ENCODE results near the gene RPL36AL.

The RPL36AL gene

GRCh38 chr14:49598485-49599300, 21.7 kb downstream of the RPL36AL start, which contains the start of gene LRR1:
Gene LRR1, plus strand, starts transcription at chr14:49598940. Its CDS starts 81 bp downstream, at chr14:49599021.
- no peak for TF ChIP-seq GATA1 (IDR thresholded peaks at IDR 0.05; ENCODE audit: low read depth, low read length)
- TF ChIP-seq POLR2A (IDR thresholded peaks at IDR 0.05; ENCODE audit: low read length), result peak; percentile 97
- peak; percentile 89 to 94 for DNase-seq

GRCh38 chr14:49598189-49598484, 22.3 kb downstream of the RPL36AL start:
- TF ChIP-seq GATA1 (IDR thresholded peaks at IDR 0.05; ENCODE audit: low read depth, low read length), result no peak
- no peak for TF ChIP-seq POLR2A (IDR thresholded peaks at IDR 0.05; ENCODE audit: low read length)
- DNase-seq, result peak in 1 of 2 experiments; percentile 70

- TF ChIP-seq POLR2A (IDR thresholded peaks at IDR 0.05; ENCODE audit: low read length) (peak; percentile 82), GATA1 (IDR thresholded peaks at IDR 0.05; ENCODE audit: low read depth, low read length) (no peak)
- peak; percentile 89 to 96 for DNase-seq
Observed at GRCh38 chr14:49594347-49595091, 25.9 kb downstream of the RPL36AL start.

- TF ChIP-seq GATA1 (IDR thresholded peaks at IDR 0.05; ENCODE audit: low read depth, low read length) (no peak), POLR2A (IDR thresholded peaks at IDR 0.05; ENCODE audit: low read length) (no peak)
- DNase-seq, result no peak
Observed at GRCh38 chr14:49593016-49593415, 27.4 kb downstream of the RPL36AL start.

GRCh38 chr14:49589387-49589786, 31.0 kb downstream of the RPL36AL start:
- no peak for TF ChIP-seq POLR2A (IDR thresholded peaks at IDR 0.05; ENCODE audit: low read length)
- no peak for TF ChIP-seq GATA1 (IDR thresholded peaks at IDR 0.05; ENCODE audit: low read depth, low read length)

GRCh38 chr14:49586673-49587460, 33.6 kb downstream of the RPL36AL start:
- TF ChIP-seq POLR2A (IDR thresholded peaks at IDR 0.05; ENCODE audit: low read length) (no peak), GATA1 (IDR thresholded peaks at IDR 0.05; ENCODE audit: low read depth, low read length) (no peak)
- peak; percentile 81 to 90 for DNase-seq

More at GRCh38 chr14:49589387-49589786, 31.0 kb downstream of the RPL36AL start:
- no peak for DNase-seq

- TF ChIP-seq POLR2A (IDR thresholded peaks at IDR 0.05; ENCODE audit: low read length) (peak; percentile 98), GATA1 (IDR thresholded peaks at IDR 0.05; ENCODE audit: low read depth, low read length) (no peak)
Observed at GRCh38 chr14:49585803-49586672, 34.4 kb downstream of the RPL36AL start, which contains the start of gene RPS29. Gene RPS29, minus strand, starts transcription at chr14:49586380. Its CDS starts 34 bp downstream, at chr14:49586346.

GRCh38 chr14:49584981-49585640, 35.3 kb downstream of the RPL36AL start:
- peak; percentile 40 to 68 for DNase-seq

More at GRCh38 chr14:49585803-49586672, 34.4 kb downstream of the RPL36AL start, which contains the start of gene RPS29:
- peak; percentile 99 to 100 for DNase-seq

- no peak for TF ChIP-seq GATA1 (IDR thresholded peaks at IDR 0.05; ENCODE audit: low read depth, low read length)
- TF ChIP-seq POLR2A (IDR thresholded peaks at IDR 0.05; ENCODE audit: low read length), result no peak
- DNase-seq, result no peak
Observed at GRCh38 chr14:49584058-49584457, 36.4 kb downstream of the RPL36AL start.

- TF ChIP-seq GATA1 (IDR thresholded peaks at IDR 0.05; ENCODE audit: low read depth, low read length) (no peak), POLR2A (IDR thresholded peaks at IDR 0.05; ENCODE audit: low read length) (no peak)
Observed at GRCh38 chr14:49583629-49584028, 36.8 kb downstream of the RPL36AL start.

GRCh38 chr14:49582113-49582977, 38.1 kb downstream of the RPL36AL start:
- no peak for DNase-seq
- TF ChIP-seq POLR2A (IDR thresholded peaks at IDR 0.05; ENCODE audit: low read length) (peak; percentile 63), GATA1 (IDR thresholded peaks at IDR 0.05; ENCODE audit: low read depth, low read length) (no peak)

More at GRCh38 chr14:49583629-49584028, 36.8 kb downstream of the RPL36AL start:
- no peak for DNase-seq

All from erythroblast (primary cell).